NCI-H460 (cell line): Measurements from ENCODE around the gene LDLRAP1. TPM values are rescaled to one million over a fixed set of nuclear protein-coding genes. Genes with fewer than 3 reads are reported as not detected.
A peak's percentile ranks its signal among the peaks of the same experiment; 100 is the strongest.
"Not testable (repeated sequence)": the region's sequence is repeated elsewhere in the genome, so short reads cannot be mapped to it uniquely, and the experiment has no call there.

Source experiments
- DNase-seq: peaks from one replicate; pipeline ENCODE4 v3.0.0-alpha.2; 2016; ENCODE audit warnings: low read depth; ENCODE audit errors: extremely low read depth
- polyA plus RNA-seq: library from polyadenylated mRNA; depleted of rRNA; stranded (reverse); fragments of >200 nt; gene quantifications from 2 replicates; pipeline ENCODE4 v1.2.3, GENCODE V29; 2014; cell fraction: nucleus; rRNA removed
- total RNA-seq: library from RNA; depleted of rRNA; stranded (reverse); fragments of >200 nt; shearing (Covaris generic); gene quantifications from 2 replicates; pipeline ENCODE4 v1.2.3, GENCODE V29; 2014; rRNA removed

LDLRAP1 gene
- 8.0 and 8.4 TPM in 2 replicates for total RNA-seq
- 7.5 and 12.8 TPM in 2 replicates for polyA plus RNA-seq

GRCh38 chr1:25543425-25544242 lies at the start of gene LDLRAP1:
LDLRAP1 (plus strand) TSS chr1:25543606; CDS start chr1:25543699, 93 bp downstream.
- peak; percentile 57 for DNase-seq

GRCh38 chr1:25494952-25495351 lies 48.5 kb upstream of the LDLRAP1 start:
- DNase-seq = no peak

- DNase-seq = no peak
Observed at GRCh38 chr1:25500694-25501093, 42.7 kb upstream of the LDLRAP1 start.

GRCh38 chr1:25501235-25502058 lies 42.0 kb upstream of the LDLRAP1 start:
- DNase-seq = no peak

GRCh38 chr1:25502957-25503356 lies 40.4 kb upstream of the LDLRAP1 start:
- no peak for DNase-seq

GRCh38 chr1:25503551-25504426 lies 39.6 kb upstream of the LDLRAP1 start:
- peak; percentile 7 for DNase-seq

- no peak for DNase-seq
Observed at GRCh38 chr1:25504706-25505595, 38.5 kb upstream of the LDLRAP1 start.

- DNase-seq = no peak
Observed at GRCh38 chr1:25505656-25506385, 37.6 kb upstream of the LDLRAP1 start.

GRCh38 chr1:25506566-25507463 lies 36.6 kb upstream of the LDLRAP1 start:
- not testable (repeated sequence) for DNase-seq

GRCh38 chr1:25513666-25514065 lies 29.7 kb upstream of the LDLRAP1 start:
- no peak for DNase-seq

GRCh38 chr1:25515033-25515432 lies 28.4 kb upstream of the LDLRAP1 start:
- DNase-seq = no peak

- no peak for DNase-seq
Observed at GRCh38 chr1:25516686-25517085, 26.7 kb upstream of the LDLRAP1 start.

- DNase-seq = no peak
Observed at GRCh38 chr1:25517476-25518394, 25.7 kb upstream of the LDLRAP1 start.

- no peak for DNase-seq
Observed at GRCh38 chr1:25519624-25520023, 23.8 kb upstream of the LDLRAP1 start.

GRCh38 chr1:25520446-25521061 lies 22.9 kb upstream of the LDLRAP1 start:
- peak; percentile 36 for DNase-seq

GRCh38 chr1:25522031-25522655 lies 21.3 kb upstream of the LDLRAP1 start:
- no peak for DNase-seq
